HCT116 (cell line): ENCODE results near the gene HIVEP3. TPM values are rescaled to one million over a fixed set of nuclear protein-coding genes. Genes with fewer than 3 reads are reported as not detected.

Source experiments
- ATAC-seq: fragments of 200-7000 bp; cut with Tn5 transposase; 2 replicates; pipeline ENCODE4 v1.9.1; 2020; ENCODE audit warnings: mild to moderate bottlenecking, moderate library complexity
- BruUV-seq: library from RNA; stranded (reverse); fragments of 400-500 nt; replicated peaks from 2 replicates; lab custom pipeline; 2021; lab: Mats Ljungman, UMichigan
- CTCF ChIA-PET: fragments of 300-600 bp; sonication (Branson Sonifier 250); formaldehyde crosslinking; loops from one replicate; lab custom pipeline; 2021; ENCODE audit warnings: antibody characterized with exemption; lab: Charles Lee
- POLR2A ChIA-PET: fragments of 300-600, 350-600 bp; sonication (Branson Sonifier 250); formaldehyde crosslinking; loops from one replicate; lab custom pipeline; 2021; ENCODE audit warnings: antibody characterized with exemption; lab: Charles Lee
- RAD21 ChIA-PET, 2 experiments: fragments of 300-600 bp; sonication (Branson Sonifier 250); formaldehyde crosslinking; loops; one replicate each; lab custom pipeline; 2023; ENCODE audit warnings: low total read pairs in 2 of 2; ENCODE audit not compliant: uncharacterized antibody in 2 of 2, unreplicated experiment in 2 of 2, low non-redundant PET in 1 of 2; lab: Charles Lee
- DNase-seq: peaks from one replicate; pipeline ENCODE4 v3.0.0-alpha.2; 2010; ENCODE audit warnings: low read depth, low spot score
- H2AFZ ChIP-seq: fragments of 200-600 bp; shearing (Covaris generic), sonication (generic); 2 replicates; pipeline ENCODE4 v1.6.1; 2017; ENCODE audit warnings: low read depth, mixed run types, mixed read lengths, antibody characterized with exemption, low read length; ENCODE audit not compliant: poor library complexity, severe bottlenecking
- H3K27ac ChIP-seq: 2 replicates; pipeline ENCODE4 v1.5.1; 2012; ENCODE audit warnings: low read depth, low read length
- H3K27me3 ChIP-seq: fragments of 200-600 bp; sonication (generic); 2 replicates; pipeline ENCODE4 v1.6.1; 2016; ENCODE audit warnings: mixed run types, low read length, mixed read lengths; ENCODE audit not compliant: insufficient read depth
- H3K36me3 ChIP-seq, 2 experiments: fragments of 200-500 bp in 1 of 2; fragments of 200-600 bp in 1 of 2; sonication (Bioruptor generic) in 1 of 2; sonication (generic) in 1 of 2; 2 replicates each; pipeline versions ENCODE4 v1.5.1 to v1.6.1; 2014 to 2016; ENCODE audit warnings: low read length in 2 of 2, inconsistent platforms in 1 of 2, mixed read lengths in 1 of 2, mixed run types in 1 of 2; ENCODE audit not compliant: insufficient read depth in 2 of 2, control insufficient read depth in 1 of 2
- H3K4me1 ChIP-seq, 2 experiments: fragments of 200-600 bp in 1 of 2; sonication (generic) in 1 of 2; 2 replicates each; pipeline versions ENCODE4 v1.5.1 to v1.6.1; 2012 to 2017; ENCODE audit warnings: low read length in 2 of 2, inconsistent platforms in 1 of 2, mild to moderate bottlenecking in 1 of 2, mixed read lengths in 1 of 2, mixed run types in 1 of 2, moderate library complexity in 1 of 2; ENCODE audit not compliant: insufficient read depth in 2 of 2, control insufficient read depth in 1 of 2
- H3K4me2 ChIP-seq: fragments of 200-600 bp; sonication (generic); 2 replicates; pipeline ENCODE4 v1.6.1; 2017; ENCODE audit warnings: mixed run types, low read length, mixed read lengths
- H3K4me3 ChIP-seq, 2 experiments: fragments of 200-600 bp in 1 of 2; sonication (generic) in 1 of 2; replicated peaks in 1 of 2; 2 replicates each; pipeline ENCODE4 v1.5.1; 2011 to 2016; ENCODE audit warnings: low read length in 2 of 2, control low read depth in 1 of 2, low read depth in 1 of 2, mild to moderate bottlenecking in 1 of 2, mixed read lengths in 1 of 2, mixed run types in 1 of 2
- H3K79me2 ChIP-seq: fragments of 200-600 bp; sonication (generic); 2 replicates; pipeline ENCODE4 v1.6.1; 2017; ENCODE audit warnings: mild to moderate bottlenecking, mixed run types, low read length, moderate library complexity, mixed read lengths; ENCODE audit not compliant: insufficient read depth
- H3K9ac ChIP-seq: fragments of 200-600 bp; sonication (generic); 2 replicates; pipeline ENCODE4 v1.6.1; 2016; ENCODE audit warnings: low read length, mixed read lengths
- H3K9me2 ChIP-seq: fragments of 200-600 bp; sonication (generic), shearing (Covaris generic); 2 replicates; pipeline ENCODE4 v1.6.1; 2017; ENCODE audit warnings: mixed run types, mild to moderate bottlenecking, moderate library complexity; ENCODE audit not compliant: insufficient read depth
- H3K9me3 ChIP-seq, 2 experiments: fragments of 200-500 bp in 1 of 2; fragments of 200-600 bp in 1 of 2; sonication (Bioruptor generic) in 1 of 2; sonication (generic) in 1 of 2; 2 replicates each; pipeline ENCODE4 v1.6.1; 2014 to 2017; ENCODE audit warnings: low read length in 2 of 2, mixed read lengths in 2 of 2, inconsistent platforms in 1 of 2, low read depth in 1 of 2, mild to moderate bottlenecking in 1 of 2, mixed run types in 1 of 2, moderate library complexity in 1 of 2; ENCODE audit not compliant: control insufficient read depth in 1 of 2, insufficient read depth in 1 of 2
- H4K20me1 ChIP-seq: fragments of 200-600 bp; sonication (generic), shearing (Covaris generic); 2 replicates; pipeline ENCODE4 v1.6.1; 2017; ENCODE audit warnings: mixed run types, mild to moderate bottlenecking, moderate library complexity; ENCODE audit not compliant: insufficient read depth
- CEBPB ChIP-seq: IDR thresholded peaks from 2 replicates; pipeline ENCODE4 v1.6.1; 2012; ENCODE audit warnings: low read depth
- SIN3A ChIP-seq: IDR thresholded peaks from 2 replicates; pipeline ENCODE4 v1.6.1; 2012; ENCODE audit warnings: low read depth
- SP1 ChIP-seq: IDR thresholded peaks from 2 replicates; pipeline ENCODE4 v1.6.1; 2012; ENCODE audit warnings: low read depth
- YY1 ChIP-seq: IDR thresholded peaks from 2 replicates; pipeline ENCODE4 v1.6.1; 2011; ENCODE audit warnings: low read length, low read depth, moderate library complexity, mild to moderate bottlenecking; ENCODE audit not compliant: insufficient replicate concordance; ENCODE audit errors: extremely low read depth
- intact Hi-C: fragments of 100-400 bp; cut with micrococcal nuclease; formaldehyde crosslinking; loops from 2 replicates; pipeline ENCODE4 v1.10.0; 2022
- total RNA-seq: library from RNA; stranded (reverse); gene quantifications from one replicate; pipeline ENCODE4 v1.2.1, GENCODE V29; 2021; ENCODE audit not compliant: unreplicated experiment
- TF ChIP-seq, protein P1 (sequence below): IDR thresholded peaks from 2 replicates; pipeline ENCODE4 v1.6.1; 2011; ENCODE audit warnings: mild to moderate bottlenecking, low read length, moderate library complexity; ENCODE audit not compliant: insufficient replicate concordance; ENCODE audit errors: extremely low read depth
- TF ChIP-seq, protein P2 (sequence below): IDR thresholded peaks from 2 replicates; pipeline ENCODE4 v1.6.1; 2012
- TF ChIP-seq, protein P3 (sequence below): IDR thresholded peaks from 2 replicates; pipeline ENCODE4 v1.6.1; 2012; ENCODE audit warnings: low read depth

Gene HIVEP3
- total RNA-seq, 1 experiment from 2014 or later, result 7.1 TPM

DNA sequence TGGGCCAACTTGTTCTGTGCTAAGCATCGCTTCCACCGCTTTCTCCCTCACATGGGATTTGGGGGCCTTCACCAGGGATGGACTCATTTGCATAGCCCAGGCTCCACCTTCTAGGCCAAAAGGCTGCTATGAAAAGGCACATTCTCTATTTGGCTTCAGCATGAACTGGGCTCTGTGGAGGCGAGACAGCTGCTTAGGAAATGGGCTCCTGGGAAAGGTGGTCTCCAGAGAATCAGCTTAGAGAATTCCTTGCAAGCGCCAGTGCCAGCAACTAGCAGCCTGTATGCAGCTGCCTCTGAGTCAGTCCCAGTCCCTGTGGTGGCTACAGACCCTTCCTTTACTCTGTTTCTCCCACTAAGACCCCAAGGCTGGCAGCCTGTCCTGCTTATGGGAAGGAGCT, 214.5 kb downstream of the HIVEP3 start:
- RAD21 ChIA-PET, result no interaction called here
- BruUV-seq, result no TSS peak

More for the DNA sequence above, 214.5 kb downstream of the HIVEP3 start:
- H3K4me1 ChIP-seq, result no peaks in the 10 kb centered on the region
- POLR2A ChIA-PET, result interaction anchor here (1.3 kb wide), 1 partner anchor 9 kb away, joined by 5 read pairs; no protein-coding TSS in a partner anchor
- H3K27me3 ChIP-seq, result no peaks in the 10 kb centered on the region
- H3K9me3 ChIP-seq, result no peaks in the 10 kb centered on the region
- no peak for ATAC-seq
- TF ChIP-seq, protein P1, sequence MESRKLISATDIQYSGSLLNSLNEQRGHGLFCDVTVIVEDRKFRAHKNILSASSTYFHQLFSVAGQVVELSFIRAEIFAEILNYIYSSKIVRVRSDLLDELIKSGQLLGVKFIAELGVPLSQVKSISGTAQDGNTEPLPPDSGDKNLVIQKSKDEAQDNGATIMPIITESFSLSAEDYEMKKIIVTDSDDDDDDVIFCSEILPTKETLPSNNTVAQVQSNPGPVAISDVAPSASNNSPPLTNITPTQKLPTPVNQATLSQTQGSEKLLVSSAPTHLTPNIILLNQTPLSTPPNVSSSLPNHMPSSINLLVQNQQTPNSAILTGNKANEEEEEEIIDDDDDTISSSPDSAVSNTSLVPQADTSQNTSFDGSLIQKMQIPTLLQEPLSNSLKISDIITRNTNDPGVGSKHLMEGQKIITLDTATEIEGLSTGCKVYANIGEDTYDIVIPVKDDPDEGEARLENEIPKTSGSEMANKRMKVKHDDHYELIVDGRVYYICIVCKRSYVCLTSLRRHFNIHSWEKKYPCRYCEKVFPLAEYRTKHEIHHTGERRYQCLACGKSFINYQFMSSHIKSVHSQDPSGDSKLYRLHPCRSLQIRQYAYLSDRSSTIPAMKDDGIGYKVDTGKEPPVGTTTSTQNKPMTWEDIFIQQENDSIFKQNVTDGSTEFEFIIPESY, result no peak
- TF ChIP-seq CEBPB (no peak), SP1 (no peak), SIN3A (no peak), YY1 (no peak)
- TF ChIP-seq, protein P2, sequence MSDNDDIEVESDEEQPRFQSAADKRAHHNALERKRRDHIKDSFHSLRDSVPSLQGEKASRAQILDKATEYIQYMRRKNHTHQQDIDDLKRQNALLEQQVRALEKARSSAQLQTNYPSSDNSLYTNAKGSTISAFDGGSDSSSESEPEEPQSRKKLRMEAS, result no peak
- TF ChIP-seq, protein P3, sequence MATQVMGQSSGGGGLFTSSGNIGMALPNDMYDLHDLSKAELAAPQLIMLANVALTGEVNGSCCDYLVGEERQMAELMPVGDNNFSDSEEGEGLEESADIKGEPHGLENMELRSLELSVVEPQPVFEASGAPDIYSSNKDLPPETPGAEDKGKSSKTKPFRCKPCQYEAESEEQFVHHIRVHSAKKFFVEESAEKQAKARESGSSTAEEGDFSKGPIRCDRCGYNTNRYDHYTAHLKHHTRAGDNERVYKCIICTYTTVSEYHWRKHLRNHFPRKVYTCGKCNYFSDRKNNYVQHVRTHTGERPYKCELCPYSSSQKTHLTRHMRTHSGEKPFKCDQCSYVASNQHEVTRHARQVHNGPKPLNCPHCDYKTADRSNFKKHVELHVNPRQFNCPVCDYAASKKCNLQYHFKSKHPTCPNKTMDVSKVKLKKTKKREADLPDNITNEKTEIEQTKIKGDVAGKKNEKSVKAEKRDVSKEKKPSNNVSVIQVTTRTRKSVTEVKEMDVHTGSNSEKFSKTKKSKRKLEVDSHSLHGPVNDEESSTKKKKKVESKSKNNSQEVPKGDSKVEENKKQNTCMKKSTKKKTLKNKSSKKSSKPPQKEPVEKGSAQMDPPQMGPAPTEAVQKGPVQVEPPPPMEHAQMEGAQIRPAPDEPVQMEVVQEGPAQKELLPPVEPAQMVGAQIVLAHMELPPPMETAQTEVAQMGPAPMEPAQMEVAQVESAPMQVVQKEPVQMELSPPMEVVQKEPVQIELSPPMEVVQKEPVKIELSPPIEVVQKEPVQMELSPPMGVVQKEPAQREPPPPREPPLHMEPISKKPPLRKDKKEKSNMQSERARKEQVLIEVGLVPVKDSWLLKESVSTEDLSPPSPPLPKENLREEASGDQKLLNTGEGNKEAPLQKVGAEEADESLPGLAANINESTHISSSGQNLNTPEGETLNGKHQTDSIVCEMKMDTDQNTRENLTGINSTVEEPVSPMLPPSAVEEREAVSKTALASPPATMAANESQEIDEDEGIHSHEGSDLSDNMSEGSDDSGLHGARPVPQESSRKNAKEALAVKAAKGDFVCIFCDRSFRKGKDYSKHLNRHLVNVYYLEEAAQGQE, result no peak
- TF ChIP-seq, all 23 proteins: peak for 0
- Histone ChIP-seq H4K20me1 (no peaks in the 10 kb centered on the region), H3K9me2 (no peaks in the 10 kb centered on the region), H3K79me2 (no peaks in the 10 kb centered on the region), H2AFZ (no peak overlapping the region), H3K36me3 (no peaks in the 10 kb centered on the region), H3K4me2 (no peak overlapping the region), H3K27ac (no peak overlapping the region), H3K4me3 (no peak overlapping the region), H3K9ac (no peak overlapping the region)
- no peak for DNase-seq
- intact Hi-C loops, result no loop called here
- CTCF ChIA-PET, result no interaction called here
